GM19025 (cell line): Measurements from ENCODE around the gene HELZ2.

ENCODE experiments used
- ATAC-seq: cut with Tn5 transposase; IDR thresholded peaks from one replicate; pipeline ENCODE4 v1.9.1; 2021; ENCODE audit warnings: mild to moderate bottlenecking, low read depth, moderate library complexity; ENCODE audit not compliant: unreplicated experiment

Gene HELZ2

DNA sequence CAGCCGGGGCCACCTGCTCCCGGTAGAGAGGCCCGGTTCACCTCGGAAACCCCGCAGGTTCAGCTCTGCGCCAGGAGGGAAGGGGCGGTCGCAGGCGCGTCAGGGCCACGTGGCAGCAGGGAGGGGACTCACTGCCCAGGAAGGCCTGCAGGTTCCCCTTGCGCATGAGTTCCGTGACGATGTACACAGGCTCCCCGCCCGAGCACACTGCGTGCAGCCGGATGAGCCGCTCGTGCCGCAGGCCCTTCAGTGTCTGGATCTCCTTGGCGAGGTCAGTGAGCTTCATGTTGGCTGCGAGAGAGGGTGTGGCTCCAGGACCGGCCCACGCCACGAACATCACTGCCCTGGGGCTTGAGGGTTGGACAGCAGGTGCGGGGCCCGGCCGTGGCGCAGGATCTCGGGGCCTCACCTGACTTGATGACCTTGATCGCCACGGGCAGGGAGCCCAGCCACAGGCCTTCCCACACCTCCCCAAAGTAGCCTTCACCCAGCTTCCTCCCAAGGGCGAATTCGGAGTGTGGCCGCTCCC is 31.9 kb downstream of the HELZ2 start:
- ATAC-seq, result no peak

DNA sequence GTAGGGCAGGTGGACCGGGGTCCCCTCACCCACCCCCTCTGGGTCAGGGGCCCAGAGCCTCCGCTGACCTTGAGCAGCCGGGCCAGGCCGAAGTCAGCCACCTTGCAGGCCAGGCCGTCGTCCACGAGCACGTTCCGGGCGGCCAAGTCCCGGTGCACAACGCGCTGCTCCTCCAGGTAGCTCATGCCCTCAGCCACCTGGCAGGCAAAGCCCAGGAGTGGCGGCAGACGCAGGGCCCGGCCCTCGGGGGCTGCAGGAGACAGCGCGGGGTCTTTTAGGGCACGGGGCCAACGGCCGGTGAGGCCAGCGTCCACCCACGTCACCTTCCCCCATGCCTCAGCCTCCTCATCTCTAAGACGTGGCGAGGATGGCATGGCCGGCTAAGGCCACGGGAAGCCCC is 32.7 kb downstream of the HELZ2 start:
- ATAC-seq, result no peak

DNA sequence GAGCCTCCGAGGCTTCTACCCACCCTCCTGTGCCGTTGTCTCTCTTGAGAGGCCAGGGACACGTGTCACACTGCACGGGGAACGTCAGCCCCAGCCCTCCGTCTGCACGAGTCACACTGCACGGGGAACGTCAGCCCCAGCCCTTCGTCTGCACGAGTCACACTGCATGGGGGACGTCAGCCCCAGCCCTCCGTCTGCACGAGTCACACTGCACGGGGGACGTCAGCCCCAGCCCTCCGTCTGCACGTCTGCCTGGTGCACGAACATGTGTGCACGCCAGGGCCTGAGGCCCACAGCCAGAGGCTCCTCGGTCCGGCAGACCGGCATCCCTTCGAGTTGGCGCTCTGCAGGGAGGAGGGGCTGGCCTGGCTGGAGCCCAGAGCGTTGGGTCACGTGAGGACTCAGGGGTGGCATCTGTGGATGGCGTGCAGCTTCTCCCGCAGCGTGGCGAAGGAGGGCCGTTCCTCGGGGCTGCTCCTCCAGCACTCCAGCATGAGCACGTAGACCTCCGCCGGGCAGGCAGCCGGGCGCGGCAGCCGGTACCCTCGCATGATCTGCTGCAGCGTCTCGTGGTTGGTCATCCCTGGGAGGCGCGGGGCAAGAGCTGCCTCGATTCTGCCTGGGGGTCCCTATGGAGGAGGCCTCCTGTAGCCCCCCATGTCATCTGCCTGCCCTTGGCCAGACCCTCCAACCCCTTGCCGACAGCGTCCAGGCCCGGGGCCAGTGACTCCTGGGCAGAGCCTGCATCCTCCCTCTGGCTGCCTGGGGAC is 33.4 kb downstream of the HELZ2 start:
- no peak for ATAC-seq

DNA sequence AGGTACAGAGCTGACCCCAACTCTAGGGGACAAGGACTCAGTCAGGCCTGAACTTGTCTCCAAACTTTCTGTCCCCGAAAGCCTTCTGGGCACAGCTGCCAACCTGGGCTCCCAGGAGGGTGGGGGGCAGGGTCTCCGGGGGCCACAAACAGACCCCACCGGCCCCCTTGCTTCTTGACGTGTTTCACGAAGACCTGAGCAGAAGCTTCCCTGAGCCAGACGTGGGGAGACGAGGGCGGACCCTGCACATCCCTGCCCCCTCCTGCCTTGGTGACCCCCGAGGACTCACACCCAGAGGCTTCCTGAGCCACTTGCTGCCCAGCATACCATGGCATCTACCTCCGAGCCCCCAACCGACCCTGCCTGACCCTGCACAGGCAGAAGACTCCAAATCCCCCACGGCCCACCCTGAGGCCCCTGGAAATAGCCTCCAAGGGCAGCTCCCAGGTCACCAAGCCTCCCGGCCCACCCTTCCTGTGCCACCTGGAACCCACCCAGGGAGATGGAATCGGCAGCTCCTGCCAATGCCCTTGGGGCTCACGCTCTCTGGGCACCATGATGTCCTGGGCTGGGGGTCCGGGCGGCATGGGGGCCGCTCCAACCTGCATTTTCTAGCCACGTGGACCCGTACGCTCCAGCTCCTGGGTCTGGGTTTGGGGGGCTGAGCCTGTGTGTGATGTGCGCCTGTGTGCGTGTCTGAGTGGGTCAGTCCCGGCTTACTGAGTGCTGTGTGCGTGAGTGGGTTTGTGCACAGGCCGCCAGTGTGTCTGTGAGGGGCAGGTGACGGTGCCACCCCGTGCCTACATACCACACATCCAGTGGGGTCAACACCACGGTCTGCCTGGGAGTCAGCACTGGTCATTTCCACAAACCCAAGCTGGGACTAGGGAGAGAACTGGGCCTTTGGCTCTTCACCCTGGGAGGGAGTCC is 34.3 kb downstream of the HELZ2 start:
- ATAC-seq, result no peak

DNA sequence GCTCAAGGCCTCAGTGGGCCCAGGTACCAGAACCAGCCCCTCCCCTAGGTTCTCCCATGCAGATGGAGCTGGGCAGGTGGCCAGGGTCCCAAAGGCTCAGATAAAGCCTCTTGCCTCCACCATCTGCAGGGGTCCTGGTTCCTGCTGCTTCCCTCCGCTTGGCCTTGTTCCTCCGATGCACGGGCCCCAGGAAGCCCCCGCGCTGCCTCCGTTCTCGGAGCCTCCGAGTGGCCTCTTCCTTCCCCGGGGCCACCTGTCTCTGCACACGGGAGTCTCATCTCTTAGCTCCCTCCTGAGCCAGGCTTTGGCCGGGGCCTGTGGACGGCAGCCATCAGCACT is 35.0 kb downstream of the HELZ2 start:
- no peak for ATAC-seq

GRCh38 chr20:63538204-63539091 is 35.6 kb downstream of the HELZ2 start:
- no peak for ATAC-seq

DNA sequence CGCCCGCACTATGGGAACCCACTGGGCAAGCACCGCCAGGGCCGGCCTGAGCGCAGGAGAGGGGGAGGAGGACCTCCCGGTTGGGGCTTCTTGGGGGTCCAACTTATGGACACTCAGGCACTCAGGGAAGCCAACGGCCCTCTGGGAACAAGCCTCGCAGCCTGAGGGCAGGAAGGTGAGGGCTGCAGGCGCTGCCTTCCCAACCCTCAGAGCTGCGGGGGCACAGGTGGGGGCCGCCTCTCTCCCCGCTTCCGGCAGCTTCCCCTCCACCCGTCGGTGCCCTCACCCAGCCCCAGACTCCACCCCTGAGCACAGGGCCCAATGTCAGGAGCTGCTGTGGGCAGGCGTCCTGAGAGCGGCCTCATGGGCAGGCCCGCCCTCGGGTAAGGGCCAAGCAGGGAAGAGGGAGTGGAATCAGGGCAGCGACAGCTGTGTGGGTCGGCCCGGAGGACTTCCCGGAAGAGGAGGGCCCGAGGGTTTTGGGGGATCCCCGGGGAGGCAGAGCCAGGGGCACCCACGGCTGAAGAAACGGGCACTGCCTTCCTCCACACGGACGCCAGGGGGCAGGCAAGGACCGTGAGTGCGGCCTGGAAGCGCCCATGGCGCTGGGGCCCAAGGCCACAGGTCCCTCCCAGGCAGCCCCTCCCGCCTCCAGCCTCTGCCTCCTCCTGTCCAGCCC is 36.4 kb downstream of the HELZ2 start:
- ATAC-seq, result peak; percentile 88

DNA sequence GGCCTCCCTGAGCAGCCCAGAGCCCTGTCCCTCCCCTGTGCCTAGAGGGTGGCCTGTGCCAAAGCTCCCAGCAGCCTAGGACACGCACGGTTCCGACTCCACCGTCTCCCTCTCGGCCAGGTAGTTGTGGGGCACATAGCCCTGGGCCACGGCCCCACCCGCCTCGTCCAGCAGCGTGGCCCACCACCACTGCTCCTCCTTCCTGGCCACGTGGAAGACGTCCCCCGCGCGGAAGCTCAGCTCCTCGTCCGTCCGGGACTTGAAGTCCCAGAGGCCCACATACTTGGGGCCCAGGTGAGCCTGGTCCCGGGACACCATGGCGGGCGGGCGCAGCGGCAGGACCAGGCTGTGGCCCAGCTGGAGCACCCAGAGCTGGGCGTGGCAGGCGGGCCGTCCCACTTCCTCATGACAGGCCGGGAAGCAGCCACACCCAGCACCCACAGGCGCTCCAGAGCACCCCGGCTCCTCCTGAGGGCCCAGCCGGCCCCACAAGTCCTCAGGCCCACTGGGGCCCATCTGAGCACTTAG is 37.0 kb downstream of the HELZ2 start, which contains the start of gene PTK6:
Gene PTK6 (minus strand): TSS at position 380 of the 528 bp plus-strand sequence. CDS start 62 bp downstream, at position 318.
- ATAC-seq, result no peak

DNA sequence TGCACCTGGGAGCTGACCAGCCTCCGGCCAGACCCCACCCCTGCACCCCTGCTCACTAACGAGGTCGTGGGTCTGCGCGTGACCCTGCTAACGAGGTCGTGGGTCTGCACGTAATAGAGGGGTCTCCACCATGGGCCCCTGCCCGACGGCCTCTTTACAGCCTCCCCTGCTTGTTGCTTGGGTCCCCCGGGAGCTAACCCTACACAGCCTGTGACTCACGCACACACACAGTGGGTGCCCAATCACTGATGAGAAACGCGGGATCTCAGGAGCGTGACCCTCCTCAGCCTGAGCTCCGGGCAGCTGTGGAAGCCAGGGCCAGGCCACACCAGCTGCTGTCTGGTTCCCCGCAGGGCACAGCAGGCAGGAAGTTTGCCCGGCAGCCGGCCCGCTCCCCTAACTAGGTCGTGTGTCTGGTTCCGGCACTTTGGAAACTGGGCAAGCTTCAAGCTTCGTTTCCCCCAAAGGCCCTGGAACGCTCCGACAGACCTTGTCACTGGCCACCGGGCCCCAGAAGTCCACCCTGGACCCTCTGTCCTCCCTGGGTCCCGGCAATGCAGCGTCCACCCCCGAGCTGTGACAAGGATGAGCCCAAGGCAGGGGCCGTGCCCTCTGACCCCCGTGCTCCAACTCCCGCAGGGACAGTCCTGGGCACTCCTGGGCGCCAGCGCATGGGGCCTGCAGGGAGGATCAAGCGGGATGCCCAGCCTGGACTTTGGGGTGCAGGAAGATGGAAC is 37.6 kb downstream of the HELZ2 start:
- no peak for ATAC-seq

DNA sequence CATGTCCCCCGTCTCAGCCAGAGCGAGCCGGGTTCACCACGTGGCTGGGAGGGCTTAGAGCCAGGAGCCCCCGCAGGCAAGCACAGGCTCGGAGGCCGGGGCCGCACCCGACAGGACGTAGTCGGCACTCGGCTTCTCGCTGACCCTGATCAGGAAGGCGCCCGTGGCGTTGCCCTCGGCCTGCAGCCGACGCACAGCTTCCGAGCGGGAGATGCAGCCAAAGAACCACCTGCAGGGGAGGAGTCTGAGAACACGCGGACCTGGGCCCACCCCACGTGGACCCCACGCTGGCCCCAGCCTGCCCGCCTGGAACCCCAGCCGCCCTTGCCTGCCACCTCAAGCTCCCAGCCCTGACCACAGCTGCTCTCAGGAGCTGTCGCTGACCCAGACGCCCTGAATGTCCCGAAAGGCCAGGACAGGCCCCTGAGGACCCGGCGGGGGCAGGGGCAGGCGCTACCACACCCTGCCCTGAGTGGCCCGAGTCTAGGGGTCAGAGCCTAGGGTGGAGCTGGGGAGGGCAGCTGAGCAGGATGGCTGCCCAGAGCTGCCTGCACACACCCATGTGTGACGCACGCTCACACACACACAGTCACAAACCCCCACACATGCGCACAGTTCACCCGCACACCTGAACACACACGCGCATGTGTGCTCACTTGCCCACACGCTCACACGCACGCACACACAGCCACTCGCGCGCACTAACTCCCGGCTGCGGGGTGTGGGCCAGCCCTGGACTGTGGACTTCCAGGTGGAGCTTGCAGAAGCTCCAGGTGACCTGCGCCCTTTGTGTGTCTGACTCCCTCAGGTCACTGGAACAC is 39.0 kb downstream of the HELZ2 start:
- no peak for ATAC-seq

DNA sequence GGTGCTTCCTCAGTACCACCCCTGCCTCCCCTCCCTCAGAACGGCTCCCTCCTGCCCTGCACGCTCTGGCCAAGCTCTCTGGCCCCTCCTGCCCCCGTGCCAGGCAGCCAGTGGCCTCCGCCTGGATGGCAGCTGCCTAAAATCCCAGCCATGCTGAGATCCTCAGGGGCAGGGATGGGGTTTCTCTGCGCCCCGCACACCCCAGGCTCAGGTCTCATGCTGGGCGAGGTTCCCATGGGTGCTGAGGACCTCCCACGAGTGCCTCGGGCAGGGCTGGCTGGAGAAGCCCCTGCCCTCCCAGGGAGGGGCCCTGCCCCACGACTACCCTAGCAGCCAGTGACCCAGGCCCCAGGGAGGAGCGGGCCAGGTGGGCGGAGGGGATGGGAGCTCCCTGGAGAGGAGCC is 39.6 kb downstream of the HELZ2 start:
- ATAC-seq, result no peak

DNA sequence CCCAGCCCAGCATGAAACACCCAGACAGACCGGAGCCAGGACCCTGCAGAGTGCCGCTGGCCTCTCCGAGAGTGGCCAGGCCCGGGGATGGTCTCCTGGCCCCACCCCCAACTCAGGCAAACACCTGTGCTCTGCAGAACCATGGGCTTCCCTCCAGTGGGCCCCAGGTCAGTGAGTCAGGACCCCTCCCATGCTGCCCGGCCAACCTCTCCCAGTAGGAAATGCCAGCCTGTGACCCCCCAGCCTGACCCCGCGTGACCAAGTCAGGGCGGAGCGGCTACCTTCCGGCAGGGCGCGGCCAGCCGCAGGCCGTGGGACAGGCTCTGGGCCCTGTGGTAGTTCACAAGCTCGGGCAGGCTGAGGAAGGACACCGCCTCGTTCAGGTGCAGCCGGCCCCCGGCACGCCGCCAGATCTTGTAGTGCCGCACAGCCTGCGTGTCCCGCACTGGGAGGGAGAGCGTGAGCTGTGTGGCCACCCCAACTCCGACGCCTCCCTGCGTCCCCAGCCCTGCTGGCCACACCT is 40.1 kb downstream of the HELZ2 start:
- no peak for ATAC-seq

- ATAC-seq, result no peak
Measured at GRCh38 chr20:63533388-63533787, 40.7 kb downstream of the HELZ2 start.

GRCh38 chr20:63532449-63532971 is 41.5 kb downstream of the HELZ2 start:
- ATAC-seq, result no peak

DNA sequence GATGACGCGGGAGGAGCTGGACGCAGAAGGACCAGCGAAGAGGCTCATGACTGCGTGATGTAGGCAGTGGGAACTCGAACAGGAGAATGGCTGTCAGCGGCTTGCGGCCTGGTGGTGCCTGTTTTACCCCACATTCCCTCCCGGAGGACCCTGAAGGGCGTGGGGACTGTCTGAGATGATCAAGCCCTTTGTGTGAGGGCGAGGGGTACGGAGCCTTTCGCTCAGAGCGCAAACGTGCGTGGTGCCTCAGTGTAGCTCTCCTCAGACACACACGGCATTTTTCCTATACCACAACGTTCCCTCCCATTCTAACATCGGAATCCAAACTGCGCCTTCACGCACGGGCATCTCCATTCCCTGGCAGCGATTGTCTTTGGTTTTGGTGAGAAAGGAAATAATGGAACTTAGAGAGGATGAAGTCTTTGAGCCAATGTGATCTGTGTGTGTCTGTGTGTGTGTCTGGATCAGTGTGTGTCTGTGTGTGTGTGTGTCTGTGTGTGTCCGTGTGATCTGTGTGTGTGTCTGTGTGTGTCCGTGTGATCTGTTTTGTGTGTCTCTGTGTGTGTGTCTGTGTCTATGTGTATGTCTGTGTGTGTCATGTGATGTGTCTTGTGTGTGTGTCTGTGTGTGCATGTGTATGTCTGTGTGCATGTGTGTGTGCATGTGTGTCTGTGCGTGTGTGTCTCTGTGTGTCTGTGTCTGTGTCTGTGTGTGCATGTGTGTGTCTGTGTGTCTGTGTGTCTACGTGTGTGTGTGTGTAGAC is 42.2 kb downstream of the HELZ2 start:
- ATAC-seq, result no peak

DNA sequence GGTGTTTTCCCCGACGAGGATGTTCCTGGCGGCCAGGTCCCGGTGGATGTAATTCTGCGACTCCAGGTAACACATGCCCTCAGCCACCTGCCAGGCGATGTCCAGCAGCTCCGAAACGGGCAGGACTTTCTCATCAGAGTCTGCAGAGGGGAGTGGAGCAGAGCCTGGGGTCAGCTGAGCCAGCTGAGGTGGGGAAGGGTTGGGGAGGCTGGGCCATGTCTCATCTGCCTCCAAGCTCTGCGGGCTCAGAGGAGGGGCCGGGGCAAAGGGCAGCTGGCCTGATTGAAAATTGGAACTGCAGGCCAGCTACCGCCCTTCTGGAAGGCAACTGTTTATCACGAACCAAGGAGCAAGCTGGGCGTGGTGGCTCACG is 43.3 kb downstream of the HELZ2 start:
- ATAC-seq, result no peak
